Stimulated activated CD4-positive, alpha-beta T cell treated with anti-CD3 and anti-CD28 coated beads, Interleukin-12 subunit alpha, Interleukin-12 subunit beta, amount 100 ng/mL, for 48 hours (primary cell): ENCODE results near the gene DNM3.

Experiments used
- DNase-seq, 3 donors: peaks; one replicate each; pipeline ENCODE4 v3.0.0-alpha.2; 2020; ENCODE audit warnings: low read depth in 2 of 3, low spot score in 1 of 3

Gene DNM3

GRCh38 chr1:171869097-171869496 lies 27.8 kb downstream of the DNM3 start:
- no peak for DNase-seq

DNA sequence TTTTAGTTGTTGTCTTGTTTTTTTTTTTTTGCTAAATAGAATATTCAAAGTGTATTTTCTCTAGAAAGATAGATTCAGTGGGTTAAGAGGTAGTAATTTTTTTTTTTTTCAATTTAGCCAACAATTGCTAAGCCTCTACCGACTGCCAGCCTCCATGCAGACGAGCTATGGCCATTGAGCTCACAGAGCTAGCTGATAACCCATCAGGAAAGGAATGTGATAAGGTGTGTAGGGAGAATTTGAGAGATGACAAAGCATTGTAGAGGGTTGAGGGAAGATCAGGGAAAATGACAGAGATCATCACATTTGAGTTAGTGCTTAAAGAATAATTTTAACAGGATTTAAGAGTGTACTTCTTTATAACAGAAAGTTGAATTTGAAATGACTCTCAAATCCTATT lies 30.6 kb downstream of the DNM3 start:
- DNase-seq = no peak

- DNase-seq = no peak
Measured at GRCh38 chr1:171872430-171872829, 31.1 kb downstream of the DNM3 start.

DNA sequence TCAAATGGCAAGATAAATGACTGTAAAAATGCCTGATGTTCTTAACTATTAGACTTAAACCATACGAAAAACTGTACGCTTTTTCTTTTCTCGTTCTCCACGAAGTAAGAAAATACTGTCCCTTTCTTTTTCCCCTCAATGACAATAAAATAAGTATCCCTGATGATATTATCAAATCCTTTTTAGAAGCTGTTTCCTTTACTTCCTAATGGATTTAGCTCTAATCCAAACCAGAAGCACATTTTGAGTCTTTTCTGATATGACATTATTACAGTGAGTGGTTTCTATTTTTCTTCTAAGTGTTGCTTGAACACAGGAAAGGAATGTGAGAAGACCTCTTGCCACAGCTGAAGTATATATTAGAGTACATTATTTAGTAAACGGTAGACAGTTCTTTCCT lies 32.4 kb downstream of the DNM3 start:
- no peak for DNase-seq

DNA sequence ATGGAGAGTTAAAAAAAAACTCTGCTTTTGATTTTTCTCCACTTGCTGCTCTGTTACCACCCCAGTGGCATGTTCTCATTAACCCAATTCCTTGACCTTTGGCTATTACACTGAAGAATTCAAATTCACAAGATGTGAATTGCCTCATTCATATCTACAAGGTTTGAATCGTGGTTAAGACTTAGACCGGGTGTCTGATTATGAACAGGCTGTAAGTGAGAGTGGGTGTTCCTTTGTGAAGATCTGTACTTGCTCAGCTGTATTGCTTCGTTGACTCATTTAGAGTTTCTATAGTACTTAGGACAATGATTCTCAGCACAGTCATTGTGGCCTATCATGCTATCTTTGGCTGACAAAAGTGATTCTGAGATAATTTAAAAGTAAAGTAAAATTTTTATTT lies 36.4 kb downstream of the DNM3 start:
- DNase-seq = no peak

- no peak for DNase-seq
Measured at GRCh38 chr1:171879556-171879955, 38.3 kb downstream of the DNM3 start.

GRCh38 chr1:171881442-171881841 lies 40.1 kb downstream of the DNM3 start:
- no peak for DNase-seq

- DNase-seq = peak in 1 of 3 donors; percentile 10
Measured at GRCh38 chr1:171883849-171884248, 42.6 kb downstream of the DNM3 start.

DNA sequence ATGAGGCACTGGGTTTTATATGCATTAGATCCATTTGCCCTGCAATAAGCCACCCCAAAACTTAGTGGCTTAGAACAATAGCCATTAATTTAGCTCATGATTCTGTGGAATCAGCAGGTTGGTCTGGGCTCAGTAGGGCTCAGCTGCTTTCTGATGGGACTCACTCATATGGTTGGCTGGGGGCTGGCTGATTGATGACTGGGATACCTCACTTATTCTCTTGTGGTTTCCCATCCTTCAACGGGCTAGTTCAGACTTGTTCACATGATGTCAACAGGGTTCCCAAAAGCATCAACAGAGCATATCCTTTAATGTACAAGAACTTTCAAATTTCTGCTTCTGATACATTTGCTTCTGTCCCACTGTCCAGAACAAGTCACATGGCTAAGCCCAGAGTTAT lies 43.2 kb downstream of the DNM3 start:
- no peak for DNase-seq

- no peak for DNase-seq
Measured at GRCh38 chr1:171890131-171890530, 48.8 kb downstream of the DNM3 start.

DNA sequence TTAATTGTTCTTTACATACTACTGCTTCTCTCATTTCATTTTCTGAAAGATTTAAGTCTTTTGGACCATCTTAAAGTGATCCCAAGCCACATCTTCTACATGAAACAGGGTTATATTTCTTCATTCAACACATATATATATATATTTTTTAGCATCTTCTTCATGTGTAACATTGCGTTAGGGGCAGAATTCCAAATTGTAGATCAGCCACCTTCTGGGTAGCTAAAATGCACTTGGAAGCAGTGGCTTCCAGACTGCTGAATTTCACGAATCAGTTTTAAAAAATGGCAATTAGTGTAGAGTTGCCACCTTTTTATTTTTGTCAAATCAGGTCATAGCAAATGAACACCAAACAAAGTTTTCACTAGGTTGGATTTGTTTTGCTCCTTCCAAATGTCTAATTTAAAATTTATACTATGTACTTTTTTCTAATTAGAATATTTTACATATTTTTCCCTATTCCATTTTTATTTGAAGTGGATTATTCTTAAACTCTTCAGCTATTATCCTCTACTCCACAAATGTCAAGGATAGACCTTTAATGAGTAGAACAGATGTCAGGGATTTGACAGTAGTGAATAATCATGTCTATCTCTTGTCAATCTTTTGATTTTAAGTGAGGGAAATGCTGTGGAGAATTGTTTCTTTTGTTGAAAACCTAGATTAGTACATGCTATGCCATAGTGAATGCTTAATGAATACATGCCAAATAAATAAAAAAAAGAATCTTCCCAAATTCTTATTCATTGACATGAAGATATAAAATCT lies 55.8 kb downstream of the DNM3 start:
- no peak for DNase-seq

- no peak for DNase-seq
Measured at GRCh38 chr1:171898941-171899340, 57.6 kb downstream of the DNM3 start.

- no peak for DNase-seq
Measured at GRCh38 chr1:171899838-171900237, 58.5 kb downstream of the DNM3 start.

GRCh38 chr1:171901245-171901644 lies 59.9 kb downstream of the DNM3 start:
- no peak for DNase-seq

DNA sequence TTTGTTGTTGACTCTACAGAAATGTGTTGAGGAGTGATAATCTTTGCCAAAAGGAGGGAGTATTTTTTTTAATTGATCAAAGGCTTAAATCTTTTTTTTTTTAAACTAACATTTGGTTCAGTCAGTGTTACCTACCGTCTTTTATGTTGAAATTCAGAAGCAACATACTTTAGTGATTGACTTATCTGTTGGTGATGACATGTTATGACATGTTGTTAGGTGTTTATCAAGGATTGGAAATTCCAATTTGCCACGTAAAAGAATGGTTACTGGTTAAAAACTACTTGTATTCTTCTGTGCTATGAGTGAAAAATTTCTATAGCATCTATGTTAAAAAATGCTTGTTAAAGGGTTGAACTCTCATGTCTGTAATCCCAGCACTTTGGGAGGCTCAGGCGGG lies 61.2 kb downstream of the DNM3 start:
- no peak for DNase-seq

DNA sequence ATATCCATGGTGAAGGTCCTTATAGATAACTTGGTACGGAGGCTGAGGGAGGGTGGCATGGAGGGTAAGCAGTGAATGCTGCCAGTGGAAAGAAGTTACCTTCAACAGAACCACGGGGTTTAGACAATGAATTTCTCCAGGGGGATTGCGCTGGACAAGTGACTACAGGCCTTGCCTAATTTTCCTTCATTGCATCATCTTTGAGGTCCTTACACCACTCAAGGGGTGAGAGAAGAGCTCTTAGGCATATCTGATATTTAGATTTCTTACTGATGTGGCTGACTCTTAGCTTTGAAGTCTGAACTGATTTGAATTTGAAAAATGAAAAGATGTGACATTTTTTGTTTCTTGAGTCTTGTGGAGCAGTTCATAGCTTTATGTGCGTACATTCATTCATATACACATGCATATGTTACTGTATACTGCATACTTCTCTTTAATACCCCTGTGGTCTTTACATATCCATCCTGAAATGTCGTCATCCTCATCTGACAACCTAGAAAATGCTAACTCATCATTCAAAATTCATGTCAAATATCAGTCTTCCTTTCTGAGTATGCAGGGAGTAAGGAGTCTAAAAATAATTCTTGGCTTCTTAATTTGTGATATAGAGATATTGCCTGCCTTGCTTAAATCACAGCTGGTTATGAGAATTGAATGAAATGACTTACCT lies 63.6 kb downstream of the DNM3 start:
- no peak for DNase-seq

DNA sequence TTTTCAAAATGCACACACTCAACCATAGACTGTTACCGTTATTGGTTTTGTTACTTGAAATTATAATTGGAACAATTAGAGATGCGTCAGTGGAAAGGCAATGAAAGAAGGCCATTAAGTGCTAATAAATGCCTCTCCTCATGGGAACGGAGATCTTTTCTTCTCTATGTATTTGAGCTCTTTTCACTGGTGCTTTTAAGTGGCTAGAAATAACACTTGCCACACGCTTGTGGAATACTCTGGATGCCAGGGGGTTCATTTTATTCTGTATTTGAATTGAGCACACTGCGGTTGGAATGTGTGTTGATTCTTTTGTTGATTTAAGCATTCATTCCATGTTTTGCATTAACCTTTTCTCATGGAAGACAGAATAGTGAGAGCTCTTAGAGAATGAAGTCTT lies 68.4 kb downstream of the DNM3 start:
- DNase-seq = no peak

GRCh38 chr1:171910786-171911185 lies 69.5 kb downstream of the DNM3 start:
- no peak for DNase-seq

DNA sequence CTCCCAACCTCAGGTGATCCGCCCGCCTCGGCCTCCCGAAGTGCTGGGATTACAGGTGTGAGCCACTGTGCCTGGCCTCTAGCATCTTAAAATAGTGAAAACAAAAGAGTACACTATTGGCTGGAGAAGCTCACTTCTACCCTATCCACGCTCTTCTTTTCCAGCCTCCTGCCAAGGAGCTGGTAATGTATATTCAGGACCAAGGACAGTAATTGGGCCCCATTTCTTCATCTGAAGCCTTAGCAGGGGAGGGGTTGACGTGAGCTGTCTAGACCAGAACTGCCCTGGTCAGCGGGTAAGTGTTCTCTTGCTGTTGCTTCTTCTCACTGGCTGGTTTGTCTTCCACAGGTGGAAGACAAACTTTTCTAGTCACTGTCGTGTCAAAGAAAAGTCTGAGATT lies 70.2 kb downstream of the DNM3 start:
- no peak for DNase-seq

- DNase-seq = no peak
Measured at GRCh38 chr1:171912509-171913175, 71.3 kb downstream of the DNM3 start.

DNA sequence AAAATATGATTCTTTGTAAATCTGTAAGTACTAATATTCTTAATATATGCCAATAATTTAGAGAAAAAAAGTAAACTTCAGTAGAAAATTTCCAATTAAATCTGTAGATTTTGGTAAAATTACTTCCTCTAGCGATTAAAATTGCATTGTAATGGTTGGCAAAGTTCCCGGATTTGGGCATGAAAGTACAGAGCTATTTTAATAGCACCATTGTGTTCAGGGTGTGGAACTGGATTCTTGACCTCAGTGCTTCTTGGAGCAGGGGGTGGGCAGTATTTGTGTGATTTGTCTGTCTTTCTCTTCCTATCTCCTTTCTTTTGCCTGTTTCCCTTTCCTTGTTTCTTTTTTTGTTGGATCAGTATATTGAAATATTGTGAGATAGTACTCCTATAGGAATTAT lies 72.1 kb downstream of the DNM3 start:
- DNase-seq = no peak

- no peak for DNase-seq
Measured at GRCh38 chr1:171916315-171916771, 75.0 kb downstream of the DNM3 start.
